Hematopoietic multipotent progenitor cell treated with erythropoietin and hydrocortisone succinate and interleukin-3 and kit ligand, for 15 days (in vitro differentiated cells): ENCODE measurements around the gene CEP250.
A peak's percentile ranks its signal among the peaks of the same experiment; 100 is the strongest.
"Not testable (repeated sequence)": the region's sequence is repeated elsewhere in the genome, so short reads cannot be mapped to it uniquely, and the experiment has no call there.

Experiments used
- DNase-seq: peaks from one replicate; pipeline ENCODE4 v3.0.0-alpha.2; 2015; ENCODE audit warnings: low spot score

Gene CEP250

GRCh38 chr20:35451295-35451694, 4.1 kb upstream of the CEP250 start:
- DNase-seq = no peak

DNA sequence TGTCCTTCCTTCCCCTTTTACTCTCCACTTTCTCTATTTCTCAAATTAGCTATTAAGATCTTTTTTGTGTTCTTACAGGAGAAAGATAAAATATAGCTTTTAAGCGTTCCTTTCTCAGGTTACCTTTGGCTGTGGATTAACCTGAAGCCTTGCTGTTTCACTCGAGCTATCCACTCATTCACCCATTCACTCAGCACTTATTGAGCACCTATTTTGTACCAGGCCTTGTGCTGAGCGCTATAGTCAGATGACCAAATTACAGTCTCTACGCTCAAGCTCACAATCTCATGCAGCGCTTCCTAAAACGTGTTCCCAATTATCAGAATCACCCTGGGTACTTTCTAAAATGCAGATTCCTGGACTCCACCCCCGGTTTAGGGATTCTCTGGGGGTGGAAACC, 1.8 kb upstream of the CEP250 start:
- DNase-seq = no peak

- not testable (repeated sequence) for DNase-seq
Measured at GRCh38 chr20:35456700-35457099, 1.3 kb downstream of the CEP250 start.

- not testable (repeated sequence) for DNase-seq
Measured at GRCh38 chr20:35457539-35457938, 2.1 kb downstream of the CEP250 start.

GRCh38 chr20:35458388-35458787, 3.0 kb downstream of the CEP250 start:
- DNase-seq = no peak

GRCh38 chr20:35461620-35462019, 6.2 kb downstream of the CEP250 start:
- peak; percentile 16 for DNase-seq

DNA sequence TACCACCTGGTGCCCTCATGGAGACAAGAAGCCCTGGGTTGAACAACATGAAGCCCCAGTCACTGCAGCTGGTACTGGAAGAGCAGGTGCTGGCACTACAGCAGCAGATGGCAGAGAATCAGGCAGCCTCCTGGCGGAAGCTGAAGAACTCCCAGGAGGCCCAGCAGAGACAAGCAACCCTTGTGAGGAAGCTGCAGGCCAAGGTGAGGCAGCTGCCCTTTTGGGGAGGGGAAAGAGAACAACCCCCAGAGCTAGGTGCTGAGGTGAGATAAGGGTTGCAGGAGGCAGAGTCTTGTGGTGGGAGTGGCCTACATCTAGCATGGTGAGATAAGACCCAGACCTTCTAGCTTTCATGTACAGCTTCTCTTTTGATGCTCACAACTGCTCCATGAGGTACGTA, 7.0 kb downstream of the CEP250 start:
- DNase-seq = peak; percentile 82

DNA sequence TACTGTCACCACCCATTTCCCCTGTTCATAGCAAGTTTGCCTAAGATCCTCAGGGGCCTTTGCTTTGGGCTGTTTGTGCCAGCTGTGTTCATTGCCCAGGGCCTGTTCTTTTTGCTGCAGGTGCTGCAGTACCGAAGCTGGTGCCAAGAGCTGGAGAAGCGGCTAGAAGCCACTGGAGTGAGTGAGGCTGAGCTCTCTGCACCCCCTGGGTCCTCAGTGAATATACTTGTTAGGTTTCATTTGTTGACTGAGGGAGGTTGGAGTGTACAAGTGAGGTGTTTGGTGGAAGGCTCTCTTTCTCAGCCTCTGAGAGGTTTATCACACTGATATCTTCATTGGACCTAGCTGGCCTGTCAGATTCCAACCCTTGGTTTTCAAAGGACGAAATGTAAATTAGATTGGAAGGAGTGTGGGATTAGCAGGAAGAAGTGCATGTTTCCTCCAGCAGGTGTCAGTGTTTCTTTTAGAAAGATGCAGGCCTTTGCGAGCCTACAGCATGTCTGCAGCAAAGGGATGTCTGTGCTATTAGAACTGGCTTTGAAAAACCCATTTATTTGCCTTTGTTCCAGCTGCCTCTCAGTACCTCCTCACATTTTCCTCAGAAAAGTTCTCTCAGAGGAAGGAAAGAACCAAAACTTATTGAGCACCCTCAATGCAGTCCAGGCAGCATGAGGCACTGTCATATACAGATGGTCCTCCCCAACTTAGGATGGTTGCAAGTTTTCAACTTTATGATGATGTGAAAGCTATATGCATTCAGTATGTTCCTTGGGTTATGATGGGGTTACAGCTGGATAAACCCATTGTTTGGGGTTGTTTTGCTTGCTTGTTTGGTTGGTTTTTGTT, 8.3 kb downstream of the CEP250 start:
- peak; percentile 84 for DNase-seq

- DNase-seq = no peak
Measured at GRCh38 chr20:35465976-35466375, 10.6 kb downstream of the CEP250 start.

- DNase-seq = no peak
Measured at GRCh38 chr20:35466856-35467255, 11.5 kb downstream of the CEP250 start.

DNA sequence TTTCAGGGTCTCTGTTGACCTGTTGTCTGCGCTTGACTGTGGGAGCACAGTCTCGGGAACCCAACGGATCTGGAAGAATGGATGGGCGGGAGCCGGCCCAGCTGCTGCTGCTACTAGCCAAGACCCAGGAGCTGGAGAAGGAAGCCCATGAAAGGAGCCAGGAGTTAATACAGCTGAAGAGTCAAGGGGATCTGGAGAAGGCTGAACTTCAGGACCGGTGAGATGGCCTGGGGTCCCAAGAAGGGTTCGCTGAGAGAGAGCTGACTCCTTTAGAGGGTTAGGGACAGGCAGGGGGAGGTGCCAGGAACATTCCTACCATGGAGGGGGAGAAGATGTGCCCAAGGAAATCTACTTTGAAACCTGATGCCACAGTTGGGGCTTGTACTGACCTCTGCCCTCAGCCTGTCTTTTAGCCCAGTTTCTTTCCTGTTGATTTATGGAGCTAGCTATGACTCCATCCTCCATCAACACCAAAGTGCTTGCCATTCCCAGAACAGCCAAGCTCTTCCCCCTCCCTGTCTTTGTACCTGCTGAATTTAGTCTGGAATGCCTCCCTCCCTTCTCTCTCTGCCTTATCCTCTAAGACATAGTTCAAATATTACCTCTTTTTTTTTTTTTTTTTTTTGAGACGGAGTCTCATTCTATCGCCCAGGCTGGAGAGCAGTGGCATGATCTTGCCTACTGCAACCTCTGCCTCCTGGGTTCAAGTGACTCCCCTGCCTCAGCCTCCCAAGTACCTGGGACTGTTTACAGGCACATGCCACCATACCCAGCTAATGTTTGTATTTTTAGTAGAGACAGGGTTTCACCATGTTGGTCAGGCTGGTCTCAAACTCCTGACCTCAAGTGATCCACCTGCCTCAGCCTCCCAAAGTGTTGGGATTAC, 12.2 kb downstream of the CEP250 start:
- no peak for DNase-seq

DNA sequence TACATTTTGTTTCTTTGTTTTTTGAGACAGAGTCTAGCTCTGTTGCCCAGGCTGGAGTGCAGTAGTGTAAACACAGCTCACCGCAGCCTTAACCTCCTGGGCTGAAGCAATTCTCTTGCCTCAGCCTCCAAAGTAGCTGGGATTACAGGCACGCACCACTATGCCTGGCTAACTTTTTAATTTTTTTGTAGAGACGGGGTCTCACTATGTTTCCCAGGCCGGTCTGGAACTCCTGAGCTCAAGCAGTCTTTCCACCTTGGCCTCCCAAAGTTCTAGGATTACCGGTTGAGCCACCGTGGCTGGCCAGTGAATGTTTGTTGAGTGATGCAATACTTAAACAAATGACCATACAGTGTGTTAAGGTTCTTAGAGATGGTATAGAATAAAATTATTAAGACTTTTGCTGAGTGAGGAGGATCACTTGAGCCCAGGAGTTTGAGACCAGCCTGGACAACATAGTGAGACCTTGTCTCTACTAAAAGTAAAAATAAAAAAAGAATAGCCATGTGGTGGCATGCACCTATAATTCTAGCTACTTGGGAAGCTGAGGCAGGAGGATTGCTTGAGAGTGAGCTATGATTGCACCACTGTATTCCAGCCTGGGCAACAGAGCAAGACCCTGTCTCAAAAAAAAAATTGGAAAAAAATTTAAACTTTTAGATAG, 13.4 kb downstream of the CEP250 start:
- no peak for DNase-seq

GRCh38 chr20:35472209-35472608, 16.8 kb downstream of the CEP250 start:
- DNase-seq = no peak

DNA sequence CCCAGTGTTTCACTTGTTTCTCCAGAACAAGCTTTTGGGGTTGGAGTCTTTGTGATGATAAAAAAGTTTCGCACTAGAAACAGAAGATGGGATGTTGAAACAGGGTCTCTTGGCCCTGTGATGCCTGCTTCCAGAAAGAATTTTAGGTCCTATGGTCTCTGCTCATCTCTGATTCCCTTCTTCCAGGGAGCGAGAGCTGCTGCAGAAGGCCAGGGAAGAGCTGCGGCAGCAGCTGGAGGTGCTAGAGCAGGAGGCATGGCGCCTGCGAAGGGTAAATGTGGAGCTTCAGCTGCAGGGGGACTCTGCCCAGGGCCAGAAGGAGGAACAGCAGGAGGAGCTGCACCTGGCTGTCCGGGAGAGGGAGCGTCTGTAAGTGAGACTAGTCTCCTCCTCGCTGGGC, 18.3 kb downstream of the CEP250 start:
- no peak for DNase-seq

- no peak for DNase-seq
Measured at GRCh38 chr20:35474303-35474871, 19.0 kb downstream of the CEP250 start.

- no peak for DNase-seq
Measured at GRCh38 chr20:35476288-35476687, 20.9 kb downstream of the CEP250 start.

- no peak for DNase-seq
Measured at GRCh38 chr20:35478804-35479472, 23.5 kb downstream of the CEP250 start.

GRCh38 chr20:35479798-35480197, 24.4 kb downstream of the CEP250 start:
- no peak for DNase-seq

GRCh38 chr20:35487479-35487878, 32.1 kb downstream of the CEP250 start:
- DNase-seq = no peak

DNA sequence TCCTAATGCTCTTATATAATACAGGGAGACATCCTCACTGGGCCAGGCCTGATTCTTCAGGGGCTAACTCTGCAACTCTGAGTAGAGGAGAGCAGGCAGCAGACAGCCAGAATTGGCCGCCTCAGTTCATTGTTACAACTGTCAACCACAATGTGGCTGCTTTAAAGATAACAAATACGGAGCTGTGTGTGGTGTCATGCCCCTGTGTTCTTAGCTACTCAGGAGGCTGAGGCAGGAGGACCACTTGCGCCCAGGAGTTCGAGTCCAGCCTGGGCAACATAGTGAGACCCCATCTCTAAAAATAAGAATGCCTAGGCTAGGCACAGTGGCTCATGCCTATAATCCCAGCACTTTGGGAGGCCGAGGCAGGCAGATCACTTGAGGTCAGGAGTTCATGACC, 34.3 kb downstream of the CEP250 start:
- no peak for DNase-seq

DNA sequence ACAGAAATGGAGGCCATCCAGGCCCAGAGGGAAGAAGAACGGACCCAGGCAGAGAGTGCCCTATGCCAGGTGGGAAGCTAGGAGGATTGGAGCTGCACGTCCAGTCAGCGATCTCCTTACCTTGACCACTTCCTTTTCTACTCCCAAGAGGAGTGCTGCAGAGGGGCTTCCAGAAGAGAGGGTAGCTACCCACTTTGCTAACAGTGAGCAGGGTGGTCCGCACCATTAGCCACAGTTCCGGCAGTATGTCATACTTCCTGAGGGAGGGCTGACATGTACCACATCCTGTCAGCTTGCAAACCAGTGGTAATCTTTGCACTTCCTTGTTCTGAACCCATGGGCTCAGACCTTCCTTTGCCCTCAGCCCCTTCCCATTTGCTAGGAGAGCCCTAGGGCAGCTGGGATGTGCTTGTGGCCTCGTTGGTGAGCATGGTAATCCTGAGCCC, 35.4 kb downstream of the CEP250 start:
- no peak for DNase-seq

DNA sequence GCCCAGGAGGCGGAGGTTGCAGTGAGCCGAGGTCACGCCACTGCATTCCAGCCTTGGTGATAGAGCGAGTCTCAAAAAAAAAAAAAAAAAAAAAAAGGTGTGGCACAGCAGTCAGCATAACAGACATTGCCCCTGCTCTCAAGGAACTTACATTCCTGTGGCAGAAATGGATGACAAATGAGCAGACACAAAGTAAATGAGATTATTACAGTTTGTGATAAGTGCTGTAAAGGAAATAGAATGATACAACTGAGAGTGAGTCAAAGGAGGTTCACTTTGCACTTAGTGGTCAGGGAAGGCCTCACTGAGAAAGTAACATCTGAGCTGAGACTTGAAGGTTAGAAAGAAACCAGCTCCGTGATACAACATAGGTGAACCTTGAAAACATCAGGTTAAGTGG, 36.4 kb downstream of the CEP250 start:
- no peak for DNase-seq
